Measurements from ENCODE around the gene CLASP1.
"Not testable (repeated sequence)": the region's sequence is repeated elsewhere in the genome, so short reads cannot be mapped to it uniquely, and the experiment has no call there.

The CLASP1 gene

DNA sequence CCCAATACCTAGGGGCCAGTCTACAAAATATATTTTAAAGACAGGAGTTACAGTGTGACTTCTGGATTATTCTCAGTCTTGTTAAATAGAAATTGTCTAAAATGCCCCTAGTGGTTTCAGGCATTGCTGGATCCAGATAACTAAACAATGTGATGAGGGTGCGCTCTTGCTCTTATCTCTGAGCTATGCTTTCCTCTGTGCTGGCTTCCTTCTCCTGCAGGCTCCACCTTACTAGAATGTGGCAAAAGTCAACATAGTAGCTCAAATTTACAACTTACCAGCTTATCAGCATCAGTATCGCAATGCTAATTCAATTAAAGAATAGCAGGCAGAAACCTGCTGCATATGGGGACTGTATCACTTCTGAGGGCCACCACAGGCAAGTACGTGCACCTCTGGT is 179.9 kb downstream of the CLASP1 start:
- DNase-seq: no peak

DNA sequence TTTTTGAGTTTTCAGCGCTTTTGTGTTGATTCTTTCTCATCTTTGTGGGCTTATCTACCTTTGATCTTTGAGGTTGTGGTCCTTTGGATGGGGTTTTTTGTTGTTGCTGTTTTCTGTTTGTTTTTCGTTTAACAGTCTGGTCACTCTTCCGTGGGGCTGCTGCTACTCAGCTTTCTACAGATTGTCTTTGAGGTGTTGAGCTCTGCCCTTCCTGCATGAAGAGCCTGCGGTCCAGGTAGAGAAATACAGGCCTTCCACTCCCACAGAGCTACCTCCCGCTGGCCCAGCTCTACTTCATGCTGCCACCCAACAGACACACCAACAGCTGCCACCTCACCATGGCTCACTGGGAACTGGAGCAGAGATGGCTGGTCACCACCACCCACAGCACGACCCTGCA is 180.3 kb downstream of the CLASP1 start:
- DNase-seq: no peak

DNA sequence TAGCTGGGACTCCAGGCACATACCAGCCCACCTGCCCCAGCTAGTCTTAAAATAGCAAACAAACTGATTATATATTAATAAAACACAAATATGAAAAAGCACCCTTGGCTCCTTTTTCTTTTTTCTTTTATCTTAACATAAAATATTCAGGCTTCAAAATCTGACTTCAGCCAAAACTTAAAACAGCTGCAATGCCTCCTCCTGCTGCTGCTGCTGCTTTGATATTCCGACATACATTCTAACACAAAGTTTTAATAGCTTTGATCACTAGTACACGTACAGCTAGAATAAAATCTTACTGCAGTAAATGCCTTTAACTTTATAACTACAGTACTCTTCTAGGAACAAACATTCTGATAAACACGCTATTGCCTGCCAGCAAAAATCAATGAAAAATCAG is 190.0 kb downstream of the CLASP1 start:
- no peak for DNase-seq

DNA sequence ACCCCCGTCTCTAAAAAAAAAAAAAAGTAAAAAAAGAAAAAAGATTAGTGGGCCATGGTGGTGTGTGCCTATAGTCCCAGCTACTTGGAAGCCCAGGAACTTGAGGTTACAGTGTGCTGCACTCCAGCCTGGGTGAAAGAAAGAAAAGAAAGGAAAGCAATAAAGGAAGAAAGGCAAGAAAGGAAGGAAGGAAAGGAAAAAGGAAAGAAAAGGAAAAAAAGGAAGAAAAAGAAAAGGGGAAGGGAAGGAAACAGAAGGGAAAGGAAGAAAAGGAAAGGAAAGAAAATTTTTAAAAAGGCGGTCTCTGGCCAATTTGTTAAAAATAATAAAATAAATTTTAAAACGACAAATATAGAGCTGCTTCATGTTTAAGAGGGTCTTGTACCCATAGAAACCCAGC is 192.9 kb downstream of the CLASP1 start:
- DNase-seq: no peak

DNA sequence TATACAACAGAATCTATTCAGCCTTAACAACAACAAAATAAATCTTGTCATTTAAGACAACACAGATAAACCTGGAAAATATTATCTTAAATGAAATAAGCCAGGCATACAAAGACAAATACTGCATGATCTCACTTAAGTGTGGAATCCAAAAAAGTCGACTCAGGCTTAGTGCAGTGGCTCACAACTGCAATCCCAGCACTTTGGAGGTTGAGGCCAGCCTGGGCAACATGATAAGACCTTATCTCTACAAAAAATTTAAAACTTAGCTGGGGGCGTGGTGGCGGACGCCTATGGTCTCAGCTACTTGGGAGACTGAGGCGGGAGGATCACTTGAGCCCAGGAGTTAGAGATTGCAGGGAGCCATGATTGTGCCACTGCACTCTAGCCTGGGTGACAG is 193.8 kb downstream of the CLASP1 start:
- no peak for DNase-seq

DNA sequence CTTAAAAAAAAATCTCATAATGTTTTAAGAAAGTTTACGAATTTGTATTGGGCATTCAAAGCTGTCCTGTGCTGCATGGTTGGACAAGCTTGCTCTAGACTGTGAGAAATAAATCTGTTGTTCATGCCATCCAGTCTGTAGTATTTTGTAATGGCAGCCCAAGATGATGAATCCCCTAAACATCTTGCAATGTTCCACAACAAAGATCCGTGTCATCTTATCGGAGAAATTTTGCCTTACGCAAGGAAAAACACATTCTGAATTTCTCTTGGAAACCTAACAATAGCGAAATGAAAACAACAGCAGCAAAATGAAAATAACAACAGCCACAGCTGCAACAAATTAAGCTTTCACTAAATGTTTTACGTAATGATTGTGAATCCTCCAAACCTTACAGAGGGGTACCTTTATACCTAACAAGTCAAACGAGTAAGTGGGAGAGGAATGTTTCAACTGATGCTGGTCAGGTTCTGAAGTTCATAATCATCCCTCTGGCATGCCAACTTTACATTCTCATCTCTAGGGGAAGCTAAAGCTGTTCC is 194.6 kb downstream of the CLASP1 start:
- DNase-seq: no peak

DNA sequence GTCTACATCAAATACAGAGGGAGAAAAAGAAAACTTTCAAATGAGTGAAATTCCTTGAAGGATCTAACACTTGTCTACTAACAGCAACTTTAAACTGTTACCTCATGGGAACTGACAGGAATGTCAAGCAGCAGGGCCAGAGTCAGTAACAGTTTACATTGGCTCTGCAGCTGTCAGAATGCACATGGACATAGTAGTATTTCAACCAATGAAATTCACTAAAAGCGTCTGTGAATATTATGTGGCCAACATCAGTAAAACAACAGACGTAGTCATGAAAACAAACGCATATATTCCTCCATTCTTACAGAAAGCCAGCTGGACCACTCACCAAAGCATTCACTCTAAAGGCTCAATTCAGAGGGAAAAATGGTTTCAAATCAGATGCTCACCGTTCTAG is 197.9 kb downstream of the CLASP1 start:
- DNase-seq: no peak

DNA sequence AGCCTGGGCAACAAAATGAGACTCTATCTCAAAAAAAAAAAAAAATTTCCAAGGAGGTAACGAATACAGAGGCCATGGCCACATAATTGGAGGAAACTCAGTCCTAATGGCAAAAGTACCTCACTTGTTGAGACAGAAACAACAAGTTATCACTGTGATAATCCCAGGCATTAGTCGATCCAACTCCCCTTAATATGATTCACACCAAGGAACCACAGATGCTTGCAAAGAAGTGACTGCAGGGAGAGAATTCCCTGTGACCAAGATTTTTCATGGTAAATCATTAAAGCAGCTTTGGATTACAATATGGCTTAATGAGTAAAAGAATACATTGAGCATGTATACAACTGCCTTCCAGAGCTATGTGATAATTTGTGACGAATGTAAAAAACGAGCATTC is 199.0 kb downstream of the CLASP1 start:
- DNase-seq: no peak

DNA sequence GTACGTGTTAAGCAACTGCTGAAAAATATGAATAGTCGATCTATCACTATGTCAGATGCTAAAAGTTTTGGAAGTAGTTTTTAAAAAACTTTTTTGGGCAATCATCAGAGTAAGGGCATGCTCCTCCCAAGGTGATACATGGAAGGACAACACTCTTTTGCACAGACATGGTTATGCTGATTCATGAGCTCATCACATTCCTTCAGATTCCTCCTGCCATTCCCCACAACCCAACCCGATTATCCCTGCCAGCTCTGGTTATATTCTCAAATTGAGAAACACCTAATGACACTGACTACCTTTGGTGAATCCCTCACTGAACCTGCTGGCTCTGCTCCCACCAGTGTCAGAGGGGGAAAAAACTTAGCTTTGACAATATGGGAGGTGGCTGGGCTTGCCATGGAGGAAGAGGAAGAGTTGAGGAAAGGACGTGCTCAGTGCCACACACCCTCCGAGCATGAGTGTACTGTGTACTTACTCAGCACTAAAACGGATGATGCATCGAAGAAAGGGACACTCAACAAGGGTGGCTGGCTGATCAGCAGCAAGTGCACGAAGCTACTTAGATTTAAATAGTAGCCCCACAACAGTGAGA is 202.5 kb downstream of the CLASP1 start:
- no peak for DNase-seq

DNA sequence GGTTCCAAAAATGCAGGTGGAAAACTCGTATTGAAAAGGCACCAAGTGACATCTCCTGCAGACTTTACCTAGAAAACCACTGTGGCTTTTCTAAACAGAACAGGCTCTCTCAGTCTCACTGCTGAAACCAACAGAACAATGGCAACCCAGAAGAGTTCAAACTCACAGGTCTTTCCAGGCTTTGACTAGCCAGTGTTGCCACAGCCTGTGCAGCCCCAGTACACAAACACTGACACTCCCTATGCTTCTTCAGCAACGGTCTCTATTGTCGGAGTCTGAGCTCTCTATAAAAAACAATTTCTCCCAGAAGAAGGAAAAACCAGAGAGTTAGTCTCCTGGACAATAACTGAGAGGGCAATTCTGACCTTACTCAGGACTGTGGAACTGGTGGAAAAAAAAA is 206.4 kb downstream of the CLASP1 start:
- no peak for DNase-seq

DNA sequence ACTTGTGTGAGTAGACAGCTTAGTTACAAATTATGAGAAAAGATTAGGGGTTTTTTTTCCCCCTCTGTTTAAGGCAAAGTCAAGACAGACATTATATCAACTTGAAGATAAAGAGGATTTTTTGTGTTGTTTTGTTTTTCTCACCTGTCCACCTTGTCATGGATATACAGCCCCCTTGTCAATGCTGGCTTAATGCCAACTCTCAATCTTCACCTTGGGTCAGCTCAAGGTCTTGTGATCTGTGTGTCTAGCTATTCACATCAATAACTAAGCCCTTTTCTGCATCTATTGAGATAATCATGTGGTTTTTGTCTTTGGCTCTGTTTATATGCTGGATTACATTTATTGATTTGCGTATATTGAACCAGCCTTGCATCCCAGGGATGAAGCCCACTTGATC is 211.0 kb downstream of the CLASP1 start:
- not testable (repeated sequence) for DNase-seq

DNA sequence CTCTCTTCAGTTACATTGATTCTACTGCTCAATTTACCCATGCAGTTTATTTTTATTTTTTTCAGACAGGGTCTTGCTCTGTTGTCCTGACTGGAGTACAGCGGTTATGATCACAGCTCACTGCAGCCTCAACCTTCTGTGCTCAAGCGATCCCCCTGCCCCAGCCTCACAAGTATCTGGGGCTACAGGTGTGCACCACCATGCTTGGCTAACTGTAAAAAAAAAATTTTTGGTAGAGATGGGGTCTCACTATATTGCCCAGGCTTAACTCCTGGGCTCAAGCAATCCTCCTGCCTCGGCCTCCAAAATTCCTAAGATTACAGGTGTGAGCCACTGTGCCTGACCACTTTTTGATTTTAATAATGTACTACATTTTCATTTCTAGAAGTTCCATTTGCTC is 212.3 kb downstream of the CLASP1 start:
- no peak for DNase-seq

DNA sequence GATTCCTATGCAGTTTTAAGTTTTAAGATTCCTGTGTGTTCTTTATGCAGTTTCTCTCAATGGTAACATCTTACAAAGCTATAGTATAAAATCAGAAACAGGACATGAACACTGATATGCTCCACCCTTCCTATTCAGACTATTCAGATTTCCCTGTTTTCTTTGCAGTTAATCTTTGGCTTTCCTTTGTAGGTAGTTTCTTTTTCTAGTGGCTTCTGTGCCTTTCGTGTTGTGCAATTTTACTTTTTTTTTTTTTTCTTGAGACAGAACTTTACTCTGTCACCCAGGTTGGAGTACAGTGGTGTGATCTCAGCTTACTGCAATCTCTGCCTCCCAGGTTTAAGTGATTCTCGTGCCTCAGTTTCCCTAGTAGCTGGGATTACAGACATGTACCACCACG is 213.5 kb downstream of the CLASP1 start:
- no peak for DNase-seq

DNA sequence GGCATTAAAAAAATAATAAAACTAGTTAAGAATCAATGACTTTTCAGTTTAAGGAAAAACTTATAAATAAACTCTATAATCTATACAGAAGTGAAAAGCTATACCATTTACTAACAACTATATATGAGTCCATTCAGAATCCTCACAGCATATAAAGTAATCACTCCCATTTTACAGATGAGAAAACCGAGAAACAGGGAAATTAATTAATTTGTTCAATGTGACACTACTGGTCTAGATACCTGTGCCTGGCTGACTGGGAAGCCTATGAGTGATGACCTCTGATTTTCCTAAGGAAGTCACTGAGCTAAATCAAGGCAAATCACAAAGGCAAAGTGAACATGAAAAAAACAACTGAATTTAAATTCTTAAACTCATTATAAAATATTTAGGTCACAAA is 218.0 kb downstream of the CLASP1 start:
- DNase-seq: no peak

DNA sequence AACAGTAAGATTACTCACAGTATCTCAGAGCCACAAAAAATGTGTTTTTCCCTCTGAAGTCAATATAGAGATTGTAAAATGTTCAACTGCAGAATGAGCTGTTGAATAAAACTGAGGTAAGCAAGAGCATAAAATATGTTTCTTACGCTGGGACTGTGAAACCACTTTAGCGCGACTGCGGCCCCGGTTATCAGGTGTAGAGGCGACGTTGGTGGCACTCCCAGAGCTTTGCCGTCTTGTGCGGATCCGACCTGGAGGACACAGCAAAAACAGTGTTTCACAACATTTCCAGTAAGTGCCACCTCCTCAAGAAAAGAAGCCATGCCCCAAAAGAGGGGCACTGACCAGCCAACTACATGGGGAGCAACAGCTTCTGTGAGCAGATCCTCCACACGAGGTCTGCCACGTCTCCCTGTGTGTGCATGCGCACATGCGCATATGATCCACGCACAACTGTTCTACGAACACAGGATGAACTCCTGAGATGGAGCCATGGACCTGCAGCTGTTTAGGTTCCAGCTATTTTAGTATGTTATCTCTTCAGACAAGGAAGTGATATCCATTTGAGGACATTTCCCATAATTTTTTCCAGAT is 219.2 kb downstream of the CLASP1 start:
- no peak for DNase-seq

DNA sequence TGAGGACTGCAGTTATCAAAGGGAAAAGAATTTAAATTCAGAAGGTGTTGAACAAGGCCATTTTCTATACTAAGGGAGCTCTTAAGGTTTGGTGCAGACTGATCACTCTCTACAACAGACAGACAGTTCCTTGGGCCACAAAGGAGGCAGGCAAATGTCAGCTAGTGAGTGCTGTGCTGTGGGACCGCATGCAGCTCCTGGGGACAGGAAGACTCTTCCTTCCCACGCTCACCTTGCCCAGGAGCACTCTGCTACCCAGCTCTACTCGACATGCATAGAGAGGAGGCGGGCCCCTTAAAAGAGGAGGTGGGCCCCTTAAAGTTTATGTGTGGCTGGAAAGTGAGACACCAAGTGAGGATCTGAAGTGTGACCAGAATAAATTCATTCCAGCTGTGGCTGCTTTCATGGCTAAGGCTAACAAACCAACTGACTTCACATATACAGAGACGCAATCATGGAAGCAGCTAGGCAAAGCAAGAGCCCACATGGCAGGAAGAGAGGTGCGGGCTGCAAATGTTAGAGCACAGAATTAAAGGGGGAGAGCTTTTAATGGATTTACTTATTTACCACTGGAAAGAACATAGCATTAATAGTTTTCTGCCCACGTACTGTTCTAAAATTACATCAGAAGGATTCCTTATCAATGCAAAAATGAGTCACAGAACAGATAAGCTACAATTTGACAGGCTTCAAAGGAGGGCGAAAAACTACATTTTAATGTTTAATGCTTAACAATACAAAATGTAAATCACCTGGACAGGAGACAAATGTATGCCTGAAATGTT is 220.0 kb downstream of the CLASP1 start:
- no peak for DNase-seq

DNA sequence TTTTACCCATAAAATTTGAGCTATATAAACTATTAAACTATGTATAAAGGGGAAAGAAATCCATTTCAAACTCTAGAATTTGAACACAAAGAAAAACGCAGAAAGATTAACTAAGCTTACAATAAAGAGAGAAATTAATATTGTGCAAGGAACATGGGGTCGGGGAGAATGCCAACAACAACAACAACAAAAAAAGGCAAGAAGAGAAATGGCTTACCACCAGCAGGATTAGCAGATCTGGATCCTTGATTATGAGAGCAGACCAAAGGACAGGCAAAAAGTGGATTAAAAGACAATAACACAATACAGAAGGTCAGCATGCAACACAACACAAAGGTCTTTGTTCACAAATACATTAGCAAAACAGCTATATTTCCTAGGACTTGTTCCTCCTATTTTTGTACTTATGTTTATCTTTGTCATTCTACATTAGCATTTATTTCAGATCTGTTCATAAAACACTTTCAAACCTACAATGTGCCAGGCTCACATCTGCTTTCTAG is 222.0 kb downstream of the CLASP1 start:
- no peak for DNase-seq

DNA sequence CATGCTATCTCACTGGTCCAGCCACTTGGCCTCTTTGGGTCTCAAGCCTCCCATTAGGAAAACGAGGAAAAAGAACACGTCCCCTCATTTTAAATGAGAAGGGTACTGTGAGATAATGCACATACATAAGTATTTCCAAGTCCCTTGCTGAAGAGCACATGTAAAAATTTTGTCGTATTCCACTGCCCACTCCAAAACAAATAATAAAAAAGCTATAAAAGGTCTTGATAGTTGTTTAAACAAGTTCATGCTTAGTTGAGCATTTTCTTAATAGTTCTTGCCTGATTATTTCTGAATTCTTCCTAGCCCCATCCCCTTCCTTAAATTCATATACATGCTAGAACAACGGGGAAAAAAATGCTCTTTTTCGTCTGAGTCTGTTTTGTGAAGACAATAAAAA is 228.8 kb downstream of the CLASP1 start:
- DNase-seq: no peak

DNA sequence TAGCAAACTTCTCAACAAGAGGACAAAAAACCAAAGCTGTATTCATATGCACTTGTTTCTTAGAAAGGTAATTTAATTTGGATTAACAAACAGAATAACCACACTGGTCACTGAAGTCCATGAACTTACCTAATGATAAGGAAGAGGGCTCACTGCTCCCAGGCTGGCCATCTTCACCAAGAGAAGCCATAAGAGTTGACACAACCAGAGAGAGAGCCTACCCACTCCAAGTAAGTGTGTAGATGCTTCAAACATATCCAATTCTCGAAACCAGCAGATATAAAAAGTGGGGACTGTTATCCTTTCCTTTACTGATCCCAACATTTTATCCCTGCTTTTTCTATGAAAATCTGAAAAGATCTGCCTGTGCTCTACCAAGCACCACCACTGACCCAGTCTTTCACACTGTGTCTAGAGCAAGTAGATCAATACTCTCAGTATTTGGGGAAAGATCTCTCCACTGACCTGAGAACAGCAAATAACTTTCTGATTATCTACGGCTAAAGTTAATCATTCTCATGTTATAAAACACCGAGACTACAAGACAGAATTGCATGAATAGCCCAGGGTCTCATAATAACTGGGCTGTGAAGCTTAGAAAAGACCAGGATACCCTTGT is 230.1 kb downstream of the CLASP1 start:
- no peak for DNase-seq

DNA sequence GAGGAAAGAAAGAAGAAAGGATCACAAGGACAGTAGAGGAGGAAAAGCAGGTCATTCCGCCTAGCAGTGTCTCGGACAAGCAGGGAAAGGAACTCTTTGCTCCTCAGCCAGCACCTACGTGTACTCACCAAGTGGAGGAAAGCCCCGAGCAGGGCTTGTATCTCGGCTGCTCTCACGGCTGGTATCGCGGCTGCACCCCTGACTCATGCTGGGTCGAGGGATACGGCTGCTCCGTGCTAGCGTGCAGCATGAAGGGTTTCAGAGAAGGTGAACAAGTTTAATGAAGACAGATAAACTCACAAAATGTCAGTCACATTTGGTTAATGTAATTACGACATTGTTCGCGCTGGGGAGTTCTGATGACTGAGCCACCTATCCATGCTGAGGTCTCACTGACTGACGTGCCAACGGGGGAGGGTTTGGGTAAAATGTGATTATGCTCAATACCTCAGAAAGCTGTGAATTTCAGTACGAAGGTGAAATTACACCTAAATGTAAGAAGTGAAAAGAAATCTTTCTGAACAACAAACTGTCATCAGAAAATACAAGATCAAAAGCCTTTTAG is 230.7 kb downstream of the CLASP1 start:
- DNase-seq: no peak

DNA sequence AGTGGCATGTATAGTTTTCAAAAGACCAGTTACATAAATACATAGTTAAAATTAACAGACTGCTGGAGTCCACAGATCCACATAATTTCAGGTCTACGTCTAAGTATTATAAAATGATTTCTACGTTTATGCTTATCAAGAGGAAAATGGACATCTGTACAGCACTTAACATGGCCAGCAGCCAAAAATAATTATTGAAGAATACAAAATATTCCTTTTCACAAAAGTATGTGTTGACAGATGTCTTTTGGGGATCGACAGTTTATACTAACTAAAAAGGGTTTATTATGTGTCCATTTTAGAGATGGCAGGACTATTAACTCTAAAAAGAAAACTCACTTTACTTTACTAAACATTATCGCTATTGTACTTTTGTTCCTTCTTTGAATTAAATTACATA is 231.4 kb downstream of the CLASP1 start:
- no peak for DNase-seq

DNA sequence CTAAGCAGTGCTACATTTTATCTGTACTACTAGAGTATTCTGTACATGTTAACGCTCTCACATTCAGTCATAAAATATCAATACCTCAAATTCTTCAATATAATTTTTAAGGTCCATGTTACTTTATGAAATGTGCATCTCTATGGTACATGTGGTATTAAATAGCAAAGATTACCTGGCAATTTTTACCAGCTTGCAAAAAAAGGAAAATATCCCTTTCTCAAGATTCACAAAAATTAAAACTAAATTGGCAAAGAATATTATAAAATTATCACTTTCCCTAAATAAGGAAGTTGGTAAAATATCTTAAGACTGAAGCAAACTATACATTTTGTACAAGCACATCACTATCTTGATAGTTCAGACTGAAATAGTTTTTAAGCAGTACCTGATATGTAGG is 233.5 kb downstream of the CLASP1 start:
- DNase-seq: no peak

DNA sequence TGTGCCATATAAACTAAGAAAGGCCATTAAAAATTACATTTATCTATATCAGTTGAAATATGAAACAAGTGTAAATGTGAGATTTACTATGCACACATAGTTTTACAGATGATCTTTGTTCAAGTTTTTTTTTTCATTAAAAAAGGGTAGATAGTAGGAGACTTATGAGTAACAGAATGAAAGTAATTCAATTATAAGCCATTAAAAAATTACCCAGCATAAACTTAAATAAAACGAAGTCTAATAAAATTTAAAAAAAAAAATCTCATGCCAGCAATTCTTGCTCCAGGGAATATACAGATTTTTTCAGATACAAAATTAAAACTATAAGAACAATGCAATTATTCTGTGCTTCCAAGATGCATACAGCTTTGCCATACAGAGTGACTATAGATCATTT is 236.9 kb downstream of the CLASP1 start:
- no peak for DNase-seq

Measured in NCI-H345 (cell line).